Parathyroid adenoma (tissue), 2 donors: ENCODE measurements around the gene DOK7.

Experiments
- H2AFZ ChIP-seq: fragments of 300-600 bp; sonication (generic); one replicate; pipeline ENCODE4 v1.7.0; 2017; ENCODE audit warnings: antibody characterized with exemption, mild to moderate bottlenecking
- H3K27ac ChIP-seq: fragments of 300-600 bp; sonication (generic); one replicate; pipeline ENCODE4 v1.7.0; 2017
- H3K27me3 ChIP-seq: fragments of 300-600 bp; sonication (generic); one replicate; pipeline ENCODE4 v1.7.0; 2017; ENCODE audit warnings: low read length; ENCODE audit not compliant: control insufficient read depth, insufficient read depth
- H3K36me3 ChIP-seq: fragments of 300-600 bp; sonication (generic); one replicate; pipeline ENCODE4 v1.7.0; 2017; ENCODE audit warnings: low read length; ENCODE audit not compliant: control insufficient read depth, insufficient read depth
- H3K4me1 ChIP-seq: fragments of 300-600 bp; sonication (generic); one replicate; pipeline ENCODE4 v1.7.0; 2017; ENCODE audit warnings: control low read depth
- H3K4me2 ChIP-seq: fragments of 300-600 bp; sonication (generic); one replicate; pipeline ENCODE4 v1.7.0; 2017; ENCODE audit warnings: low read length
- H3K4me3 ChIP-seq: fragments of 300-600 bp; sonication (generic); one replicate; pipeline ENCODE4 v1.7.0; 2017; ENCODE audit warnings: low read depth, low read length
- H3K79me2 ChIP-seq: fragments of 300-600 bp; sonication (generic); one replicate; pipeline ENCODE4 v1.7.0; 2017; ENCODE audit warnings: control low read depth
- H3K9ac ChIP-seq: fragments of 300-600 bp; sonication (generic); one replicate; pipeline ENCODE4 v1.7.0; 2017; ENCODE audit warnings: mild to moderate bottlenecking
- H3K9me3 ChIP-seq: fragments of 300-600 bp; sonication (generic); one replicate; pipeline ENCODE4 v1.7.0; 2017; ENCODE audit warnings: low read length; ENCODE audit not compliant: control insufficient read depth
- TF ChIP-seq, protein P1 (sequence below): fragments of 300-600 bp; sonication (generic); IDR thresholded peaks from one replicate; pipeline ENCODE4 v1.7.0; 2017; ENCODE audit warnings: antibody characterized with exemption, mild to moderate bottlenecking
- donor health status: primary hyperparathyroidism.

Gene DOK7

DNA sequence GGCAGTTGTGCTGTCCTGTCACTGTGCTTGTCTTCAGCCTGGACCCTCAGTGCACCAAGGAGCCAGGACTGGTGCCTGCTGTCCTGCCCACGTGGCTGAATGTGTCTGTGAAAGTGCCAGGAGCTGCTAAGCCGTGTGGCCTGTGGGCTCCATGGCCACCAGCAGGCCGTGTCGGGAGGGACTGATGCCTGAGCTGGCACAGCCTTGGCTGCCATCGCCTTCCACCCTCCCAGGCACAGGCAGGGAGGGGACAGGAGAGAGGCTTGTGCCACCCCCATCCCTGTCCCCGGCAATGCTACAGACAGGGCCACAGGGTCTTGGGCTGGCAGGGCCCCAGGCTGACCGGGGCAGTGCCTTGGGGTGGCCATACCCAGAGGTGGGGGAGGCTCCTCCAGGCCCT, 24.8 kb downstream of the DOK7 start:
- H3K27me3 ChIP-seq: peaks cover 5% of the 10 kb centered on the region

DNA sequence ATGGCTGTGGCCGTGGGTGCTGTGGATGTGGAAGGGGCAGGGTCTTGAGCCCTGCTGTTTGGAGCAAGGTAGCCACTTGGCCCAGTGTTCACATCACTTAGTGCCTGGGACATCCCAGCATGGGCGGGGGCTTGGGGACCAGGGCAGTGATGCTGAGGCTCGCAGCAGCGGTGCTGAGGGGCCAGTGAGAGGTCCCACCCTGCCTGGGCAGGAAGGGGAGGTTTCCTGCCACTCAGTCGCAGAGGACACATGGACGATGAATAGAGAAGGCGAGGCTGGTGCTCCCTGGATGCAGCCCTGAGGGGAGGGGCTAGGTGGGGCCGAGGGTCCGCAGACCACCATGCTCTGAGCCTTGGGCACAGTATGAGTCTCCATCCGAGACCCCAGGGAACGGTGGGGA, 25.7 kb downstream of the DOK7 start:
- H3K27ac ChIP-seq: no peak overlapping the region
- H3K36me3 ChIP-seq: no peaks in the 10 kb centered on the region
- H3K4me2 ChIP-seq: no peak overlapping the region
- H2AFZ ChIP-seq: no peak overlapping the region
- H3K9me3 ChIP-seq: no peaks in the 10 kb centered on the region
- no peak overlapping the region for H3K9ac ChIP-seq
- no peak overlapping the region for H3K4me3 ChIP-seq
- H3K79me2 ChIP-seq: no peaks in the 10 kb centered on the region
- H3K27me3 ChIP-seq: peaks cover 5% of the 10 kb centered on the region
- H3K4me1 ChIP-seq: no peaks in the 10 kb centered on the region
- TF ChIP-seq, protein P1, sequence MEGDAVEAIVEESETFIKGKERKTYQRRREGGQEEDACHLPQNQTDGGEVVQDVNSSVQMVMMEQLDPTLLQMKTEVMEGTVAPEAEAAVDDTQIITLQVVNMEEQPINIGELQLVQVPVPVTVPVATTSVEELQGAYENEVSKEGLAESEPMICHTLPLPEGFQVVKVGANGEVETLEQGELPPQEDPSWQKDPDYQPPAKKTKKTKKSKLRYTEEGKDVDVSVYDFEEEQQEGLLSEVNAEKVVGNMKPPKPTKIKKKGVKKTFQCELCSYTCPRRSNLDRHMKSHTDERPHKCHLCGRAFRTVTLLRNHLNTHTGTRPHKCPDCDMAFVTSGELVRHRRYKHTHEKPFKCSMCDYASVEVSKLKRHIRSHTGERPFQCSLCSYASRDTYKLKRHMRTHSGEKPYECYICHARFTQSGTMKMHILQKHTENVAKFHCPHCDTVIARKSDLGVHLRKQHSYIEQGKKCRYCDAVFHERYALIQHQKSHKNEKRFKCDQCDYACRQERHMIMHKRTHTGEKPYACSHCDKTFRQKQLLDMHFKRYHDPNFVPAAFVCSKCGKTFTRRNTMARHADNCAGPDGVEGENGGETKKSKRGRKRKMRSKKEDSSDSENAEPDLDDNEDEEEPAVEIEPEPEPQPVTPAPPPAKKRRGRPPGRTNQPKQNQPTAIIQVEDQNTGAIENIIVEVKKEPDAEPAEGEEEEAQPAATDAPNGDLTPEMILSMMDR: no peak

More for the DNA sequence above, 24.8 kb downstream of the DOK7 start:
- no peak overlapping the region for H3K27ac ChIP-seq
- no peaks in the 10 kb centered on the region for H3K9me3 ChIP-seq
- no peaks in the 10 kb centered on the region for H3K79me2 ChIP-seq
- no peak overlapping the region for H3K4me3 ChIP-seq
- no peak overlapping the region for H3K9ac ChIP-seq
- no peak overlapping the region for H2AFZ ChIP-seq
- TF ChIP-seq, protein P1: no peak
- no peaks in the 10 kb centered on the region for H3K4me1 ChIP-seq
- H3K36me3 ChIP-seq: no peaks in the 10 kb centered on the region
- no peak overlapping the region for H3K4me2 ChIP-seq

DNA sequence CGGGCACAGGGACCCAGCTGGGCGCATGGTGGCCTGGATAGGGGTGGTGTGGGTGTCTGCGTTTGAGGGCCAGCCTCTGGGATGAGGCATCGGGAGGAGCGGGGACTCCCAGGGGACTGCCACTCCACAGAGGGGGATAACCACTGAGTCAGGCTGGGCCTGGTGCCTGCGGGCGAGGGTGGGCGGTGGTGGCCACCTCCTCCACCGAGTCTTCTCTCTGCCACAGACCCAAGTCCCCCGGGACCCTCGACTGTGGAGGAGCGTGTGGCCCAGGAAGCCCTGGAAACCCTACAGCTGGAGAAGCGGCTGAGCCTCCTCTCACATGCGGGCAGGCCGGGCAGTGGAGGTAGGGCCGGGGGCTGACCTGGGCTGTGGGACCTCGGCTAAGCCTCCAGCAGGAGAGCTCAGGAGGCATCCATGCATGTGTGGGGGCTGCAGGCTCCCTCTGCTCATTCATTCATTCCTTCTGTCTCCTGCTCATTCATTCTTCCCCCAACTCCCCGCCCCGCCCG, 26.4 kb downstream of the DOK7 start:
- Histone ChIP-seq H3K4me1 (no peaks in the 10 kb centered on the region), H3K4me3 (no peak overlapping the region), H3K79me2 (no peaks in the 10 kb centered on the region), H3K9ac (no peak overlapping the region), H3K27ac (no peak overlapping the region), H3K27me3 (peaks cover 5% of the 10 kb centered on the region), H2AFZ (no peak overlapping the region), H3K9me3 (no peaks in the 10 kb centered on the region), H3K4me2 (no peak overlapping the region), H3K36me3 (no peaks in the 10 kb centered on the region)
- TF ChIP-seq, protein P1: no peak

DNA sequence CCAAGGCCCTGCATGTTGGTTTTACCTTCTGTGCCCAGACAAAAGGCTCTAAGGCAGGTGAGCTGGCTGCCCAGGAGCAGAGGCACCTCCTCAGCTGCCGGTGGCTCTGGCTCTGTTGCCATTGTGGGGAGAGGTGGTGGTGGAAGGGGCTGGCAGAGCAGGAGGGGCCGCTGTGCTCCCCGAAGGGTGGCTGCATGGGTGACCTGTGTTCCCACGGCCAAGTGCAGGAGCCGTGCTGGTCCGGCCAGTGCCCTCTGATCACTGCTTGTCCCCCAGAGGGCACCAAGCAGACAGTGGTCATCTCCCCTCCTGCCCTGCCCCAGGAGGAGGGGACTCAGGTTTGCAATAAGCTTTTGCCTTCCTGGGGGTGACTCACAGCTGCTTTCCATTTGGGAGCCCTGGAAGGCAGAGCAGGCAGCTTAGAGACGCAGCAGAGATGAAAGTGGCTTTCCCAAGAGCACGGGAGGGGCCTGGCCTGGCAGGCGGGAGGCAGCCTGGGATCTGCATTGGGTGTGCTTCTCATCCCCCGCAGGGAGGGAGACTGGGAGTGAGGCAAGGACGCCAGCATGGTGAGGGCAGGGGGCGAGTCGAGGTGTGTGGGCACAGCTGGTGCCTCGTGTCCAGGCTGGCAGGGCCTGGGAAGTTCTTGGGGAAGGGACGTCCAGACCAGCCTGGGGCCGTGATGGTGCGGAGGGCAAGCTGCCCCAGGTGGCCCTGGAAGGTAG, 28.7 kb downstream of the DOK7 start:
- no peak overlapping the region for H2AFZ ChIP-seq
- H3K9ac ChIP-seq: no peak overlapping the region
- H3K27ac ChIP-seq: no peak overlapping the region
- no peaks in the 10 kb centered on the region for H3K36me3 ChIP-seq
- H3K9me3 ChIP-seq: no peaks in the 10 kb centered on the region
- no peaks in the 10 kb centered on the region for H3K79me2 ChIP-seq
- no peaks in the 10 kb centered on the region for H3K27me3 ChIP-seq
- no peaks in the 10 kb centered on the region for H3K4me1 ChIP-seq
- TF ChIP-seq, protein P1: no peak
- H3K4me2 ChIP-seq: no peak overlapping the region
- H3K4me3 ChIP-seq: no peak overlapping the region
